Esophagus muscularis mucosa (tissue), 3 donors: ENCODE data around the gene CHST15.

Experiments used
- CTCF ChIP-seq, 3 experiments: fragments of 200-600 bp in 2 of 3; fragments of 450-650 bp in 1 of 3; sonication (generic) in 2 of 3; IDR thresholded peaks; one replicate each; pipeline ENCODE4 v1.5.1; 2017 to 2019; ENCODE audit warnings: antibody characterized with exemption in 3 of 3, mild to moderate bottlenecking in 2 of 3, moderate library complexity in 1 of 3
- POLR2A ChIP-seq: fragments of 450-650 bp; IDR thresholded peaks from one replicate; pipeline ENCODE4 v1.6.1; 2017; ENCODE audit warnings: antibody characterized with exemption, moderate library complexity, mild to moderate bottlenecking, low read depth

- TF ChIP-seq CTCF (IDR thresholded peaks at IDR 0.05) = no peak
- TF ChIP-seq POLR2A = no peak
These were observed 45.8 kb downstream of the CHST15 start for GRCh38 chr10:124047427-124048152.
